ENCODE measurements around the gene MGAT4A. TPM values are rescaled to one million over a fixed set of nuclear protein-coding genes. Genes with fewer than 3 reads are reported as not detected.

MGAT4A gene
- total RNA-seq, 2 donors from 2014 or later = 44.0 to 80.8 TPM

DNA sequence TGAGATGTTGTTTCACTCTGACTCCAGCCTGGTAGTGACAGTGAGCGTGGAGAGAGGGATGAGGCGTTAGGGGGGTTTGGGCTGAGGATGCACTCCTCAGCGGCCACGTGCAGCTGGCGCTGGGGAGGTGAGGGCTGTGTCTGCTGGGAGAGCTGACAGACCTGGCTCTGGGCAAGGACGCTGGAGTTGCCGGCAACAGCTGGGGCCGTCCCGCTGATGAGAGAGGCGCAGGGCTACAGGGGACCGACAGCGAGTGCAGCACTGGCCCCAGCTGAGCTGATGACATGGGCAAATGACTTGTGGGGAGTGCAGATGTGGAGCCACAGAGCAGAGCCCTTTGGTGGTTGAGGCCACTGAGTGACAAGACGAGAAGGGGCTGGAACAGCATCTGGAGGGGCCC lies 161.0 kb downstream of the MGAT4A start:
- no peak for TF ChIP-seq CTCF (IDR thresholded peaks at IDR 0.05)
- no peak overlapping the region for H3K4me3 ChIP-seq
- peaks cover 27% of the 10 kb centered on the region for H3K36me3 ChIP-seq
- no peak for DNase-seq (ENCODE audit: low spot score)
- no peak overlapping the region for H3K27ac ChIP-seq
- no peak for ATAC-seq (ENCODE audit: insufficient number of reproducible peaks, low FRiP score, low read depth)
- H3K4me1 ChIP-seq (ENCODE audit: control insufficient read depth in 1 of 2, low read depth in 2 of 2) = no peaks in the 10 kb centered on the region
- H3K27me3 ChIP-seq (replicated peaks; ENCODE audit: insufficient read depth) = no peaks in the 10 kb centered on the region
- no peaks in the 10 kb centered on the region for H3K9me3 ChIP-seq

- no peak overlapping the region for H3K4me3 ChIP-seq
- no peak for DNase-seq (ENCODE audit: low spot score)
- H3K4me1 ChIP-seq (ENCODE audit: control insufficient read depth in 1 of 2, low read depth in 2 of 2) = no peaks in the 10 kb centered on the region
- no peaks in the 10 kb centered on the region for H3K9me3 ChIP-seq
- peak; percentile 70 for TF ChIP-seq CTCF (IDR thresholded peaks at IDR 0.05)
- peaks cover 24% of the 10 kb centered on the region for H3K36me3 ChIP-seq
- H3K27me3 ChIP-seq (replicated peaks; ENCODE audit: insufficient read depth) = no peaks in the 10 kb centered on the region
- ATAC-seq (ENCODE audit: insufficient number of reproducible peaks, low FRiP score, low read depth) = no peak
- H3K27ac ChIP-seq = no peak overlapping the region
Measured at GRCh38 chr2:98569197-98569793, 161.6 kb downstream of the MGAT4A start.

Other genes starting within 250 kb of the MGAT4A start
- 10 to 100 TPM; 29.8 to 37.5 TPM for gene COA5, start 122.6 kb downstream of the MGAT4A start, total RNA-seq
- gene UNC50, start 122.5 kb downstream of the MGAT4A start, total RNA-seq = 10 to 100 TPM; 32.6 to 38.2 TPM
- gene CRACDL, start 205.1 kb upstream of the MGAT4A start, total RNA-seq = 1 to 10 TPM; 1.9 to 5.9 TPM